ENCODE measurements around the gene PFDN1.

PFDN1 gene

GRCh38 chr5:140336388-140336787 lies 33.5 kb upstream of the PFDN1 start:
- DNase-seq (ENCODE audit: low spot score): no peak
- ChIA-PET CTCF (interaction anchor here (0.6 to 1.6 kb wide), 5 partner anchors 10 to 49 kb away, joined by 4 to 6 read pairs (median 5); partner anchors contain the start of genes HBEGF and PFDN1), POLR2A (ENCODE audit: low non-redundant PET) (interaction anchor here (1.2 kb wide), 2 partner anchors 9 to 32 kb away, joined by 3 to 6 read pairs; no protein-coding TSS in a partner anchor)
- no peak for TF ChIP-seq CTCF (conservative IDR thresholded peaks at IDR 0.05; ENCODE audit: low read depth)
- H3K27ac ChIP-seq: no peak overlapping the region

GRCh38 chr5:140331638-140332037 lies 28.7 kb upstream of the PFDN1 start:
- POLR2A ChIA-PET (ENCODE audit: low non-redundant PET): no interaction called here
- no peak overlapping the region for H3K27ac ChIP-seq
- no peak for TF ChIP-seq CTCF (conservative IDR thresholded peaks at IDR 0.05; ENCODE audit: low read depth)
- DNase-seq (ENCODE audit: low spot score): no peak
- CTCF ChIA-PET: interaction anchor here (0.7 kb wide), 1 partner anchor 136 kb away, joined by 3 read pairs; no protein-coding TSS in a partner anchor

GRCh38 chr5:140329739-140330481 lies 27.0 kb upstream of the PFDN1 start:
- no peak overlapping the region for H3K27ac ChIP-seq
- DNase-seq (ENCODE audit: low spot score): no peak
- ChIA-PET CTCF (interaction anchor here (0.5 to 1.5 kb wide), 5 partner anchors 13 to 90 kb away, joined by 4 to 9 read pairs (median 5); partner anchors contain the start of gene HBEGF), POLR2A (ENCODE audit: low non-redundant PET) (interaction anchor here (1.0 kb wide), 1 partner anchor 15 kb away, joined by 3 read pairs; no protein-coding TSS in a partner anchor)
- TF ChIP-seq CTCF (conservative IDR thresholded peaks at IDR 0.05; ENCODE audit: low read depth): no peak

GRCh38 chr5:140328036-140328764 lies 25.3 kb upstream of the PFDN1 start:
- no peak for TF ChIP-seq CTCF (conservative IDR thresholded peaks at IDR 0.05; ENCODE audit: low read depth)
- ChIA-PET CTCF (interaction anchor here (0.6 to 0.8 kb wide), 3 partner anchors 48 to 215 kb away, joined by 3 read pairs; no protein-coding TSS in a partner anchor), POLR2A (ENCODE audit: low non-redundant PET) (interaction anchor here (0.6 kb wide), 1 partner anchor 728 kb away, joined by 3 read pairs; no protein-coding TSS in a partner anchor)
- no peak for DNase-seq (ENCODE audit: low spot score)
- H3K27ac ChIP-seq: no peak overlapping the region

GRCh38 chr5:140327589-140327988 lies 24.7 kb upstream of the PFDN1 start:
- DNase-seq (ENCODE audit: low spot score): no peak
- POLR2A ChIA-PET (ENCODE audit: low non-redundant PET): no interaction called here
- H3K27ac ChIP-seq: no peak overlapping the region
- no peak for TF ChIP-seq CTCF (conservative IDR thresholded peaks at IDR 0.05; ENCODE audit: low read depth)
- CTCF ChIA-PET: interaction anchor here (0.6 to 0.8 kb wide), 2 partner anchors 47 to 83 kb away, joined by 3 read pairs; no protein-coding TSS in a partner anchor

GRCh38 chr5:140325486-140325885 lies 22.6 kb upstream of the PFDN1 start:
- no peak overlapping the region for H3K27ac ChIP-seq
- POLR2A ChIA-PET (ENCODE audit: low non-redundant PET): no interaction called here
- CTCF ChIA-PET: interaction anchor here (1.8 kb wide), 1 partner anchor 81 kb away, joined by 7 read pairs; no protein-coding TSS in a partner anchor
- no peak for DNase-seq (ENCODE audit: low spot score)
- TF ChIP-seq CTCF (conservative IDR thresholded peaks at IDR 0.05; ENCODE audit: low read depth): no peak
